Measurements from ENCODE around the gene MYO5A. TPM values are rescaled to one million over a fixed set of nuclear protein-coding genes. Genes with fewer than 3 reads are reported as not detected.

The MYO5A gene
- total RNA-seq, 1 experiment from 2014 or later, result 17.6 TPM

- H2AFZ ChIP-seq (ENCODE audit: low read depth, low read length, poor library complexity, severe bottlenecking), result no peak overlapping the region
- RAD21 ChIA-PET (ENCODE audit: low non-redundant PET in 1 of 2, low total read pairs in 2 of 2, uncharacterized antibody in 2 of 2, unreplicated experiment in 2 of 2), result no interaction called here
- no peaks in the 10 kb centered on the region for H4K20me1 ChIP-seq (ENCODE audit: insufficient read depth)
- H3K9ac ChIP-seq (ENCODE audit: low read length), result no peak overlapping the region
- no peaks in the 10 kb centered on the region for H3K27me3 ChIP-seq (ENCODE audit: insufficient read depth, low read length)
- H3K27ac ChIP-seq (ENCODE audit: low read depth, low read length), result no peak overlapping the region
- POLR2A ChIA-PET, result no interaction called here
- ATAC-seq (no peak), DNase-seq (ENCODE audit: low read depth, low spot score) (no peak)
- H3K4me3 ChIP-seq (replicated peaks in 1 of 2; ENCODE audit: low read depth in 1 of 2, low read length in 2 of 2), result no peak overlapping the region
- no peaks in the 10 kb centered on the region for H3K9me3 ChIP-seq (ENCODE audit: control insufficient read depth in 1 of 2, insufficient read depth in 1 of 2, low read depth in 1 of 2, low read length in 2 of 2)
- H3K9me2 ChIP-seq (ENCODE audit: insufficient read depth), result no peaks in the 10 kb centered on the region
- TF ChIP-seq REST (IDR thresholded peaks at IDR 0.05; ENCODE audit: low read depth) (no peak), ZNF274 (IDR thresholded peaks at IDR 0.05; ENCODE audit: low read depth, low read length) (no peak), EGR1 (IDR thresholded peaks at IDR 0.05; ENCODE audit: low read depth) (no peak), POLR2A (IDR thresholded peaks at IDR 0.05; ENCODE audit: borderline replicate concordance, extremely low read depth, insufficient read depth, insufficient read length) (no peak), TCF7L2 (IDR thresholded peaks at IDR 0.05; ENCODE audit: borderline replicate concordance, extremely low read depth, insufficient read depth, insufficient read length) (no peak), SIN3A (IDR thresholded peaks at IDR 0.05; ENCODE audit: low read depth) (no peak), POLR2AphosphoS5 (IDR thresholded peaks at IDR 0.05; ENCODE audit: low read depth, low read length) (no peak), CEBPB (IDR thresholded peaks at IDR 0.05; ENCODE audit: low read depth) (no peak), ATF3 (IDR thresholded peaks at IDR 0.05) (no peak), YY1 (IDR thresholded peaks at IDR 0.05; ENCODE audit: extremely low read depth, insufficient replicate concordance, low read depth, low read length) (no peak), ELF1 (IDR thresholded peaks at IDR 0.05; ENCODE audit: borderline replicate concordance, low read depth) (no peak)
- no peaks in the 10 kb centered on the region for H3K4me1 ChIP-seq (ENCODE audit: control insufficient read depth in 1 of 2, insufficient read depth in 2 of 2, low read length in 2 of 2)
- CTCF ChIA-PET, result no interaction called here
- H3K4me2 ChIP-seq (ENCODE audit: low read length), result no peak overlapping the region
- BruUV-seq (replicated peaks), result no TSS peak
- no peaks in the 10 kb centered on the region for H3K79me2 ChIP-seq (ENCODE audit: insufficient read depth, low read length)
- H3K36me3 ChIP-seq (ENCODE audit: control insufficient read depth in 1 of 2, insufficient read depth in 2 of 2, low read length in 2 of 2), result no peaks in the 10 kb centered on the region
- intact Hi-C loops (cut with micrococcal nuclease), result no loop called here
Observed at GRCh38 chr15:52419494-52419893, 109.2 kb downstream of the MYO5A start.

Data from HCT116 (cell line).